Measurements from ENCODE around the gene ROPN1L.

Gene ROPN1L

GRCh38 chr5:10475931-10476676 is 34.4 kb downstream of the ROPN1L start:
- no peak overlapping the region for H3K14ac ChIP-seq (ENCODE audit: low read length)
- DNase-seq (ENCODE audit: low spot score) = no peak
- no peak overlapping the region for H3K18ac ChIP-seq (ENCODE audit: low read length)
- H3K27me3 ChIP-seq (ENCODE audit: control insufficient read depth in 3 of 3, insufficient read depth in 3 of 3, low read depth in 1 of 3, low read length in 3 of 3) = no peaks in the 10 kb centered on the region
- no peak overlapping the region for H2AFZ ChIP-seq (ENCODE audit: low read length)
- H3K9ac ChIP-seq (ENCODE audit: low read depth, low read length, poor library complexity) = no peak overlapping the region
- H3K23ac ChIP-seq (ENCODE audit: low read depth, low read length, poor library complexity) = no peak overlapping the region
- no peak overlapping the region for H2BK5ac ChIP-seq (ENCODE audit: low read length)
- no peaks in the 10 kb centered on the region for H3K79me1 ChIP-seq (ENCODE audit: low read depth, low read length)
- no peak overlapping the region for H4K8ac ChIP-seq (ENCODE audit: low read depth, low read length)
- H4K91ac ChIP-seq (ENCODE audit: low read depth, low read length, poor library complexity) = no peak overlapping the region
- no peak overlapping the region for H3K4me2 ChIP-seq (ENCODE audit: insufficient read depth, low read length, poor library complexity, severe bottlenecking)
- no CpG with 5 or more reads among the region's 12 CpGs for WGBS, 2 donors (ENCODE audit: extremely low coverage in 2 of 2, insufficient read length in 2 of 2, insufficient replicate concordance in 1 of 2)
- H2BK120ac ChIP-seq (ENCODE audit: low read depth, low read length) = no peak overlapping the region
- H2BK12ac ChIP-seq (ENCODE audit: low read length) = no peak overlapping the region
- H2BK15ac ChIP-seq (ENCODE audit: low read length) = no peak overlapping the region
- H3K9me3 ChIP-seq (replicated peaks in 1 of 2; ENCODE audit: control insufficient read depth in 2 of 2, insufficient read depth in 1 of 2, low read depth in 1 of 2, low read length in 2 of 2) = peaks cover 6 to 7% of the 10 kb centered on the region in 2 donors
- no peak overlapping the region for H2AK5ac ChIP-seq (ENCODE audit: low read depth, low read length)
- no peak overlapping the region for H3K4ac ChIP-seq (ENCODE audit: low read length)
- no peaks in the 10 kb centered on the region for H3K36me3 ChIP-seq (replicated peaks in 1 of 2; ENCODE audit: control insufficient read depth in 2 of 2, insufficient read depth in 2 of 2, low read length in 2 of 2)
- no peak overlapping the region for H3K27ac ChIP-seq (replicated peaks; ENCODE audit: low read length)
- H3K4me1 ChIP-seq (ENCODE audit: control insufficient read depth in 2 of 2, insufficient read depth in 1 of 2, low read depth in 1 of 2, low read length in 2 of 2) = no peaks in the 10 kb centered on the region
- H3K4me3 ChIP-seq (ENCODE audit: low read length in 2 of 2) = peak overlapping the region in 1 of 2 donors; percentile 15

- Histone ChIP-seq H3K4ac (ENCODE audit: low read length) (no peak overlapping the region), H2BK15ac (ENCODE audit: low read length) (no peak overlapping the region), H3K79me1 (ENCODE audit: low read depth, low read length) (no peaks in the 10 kb centered on the region), H3K9ac (ENCODE audit: low read depth, low read length, poor library complexity) (no peak overlapping the region), H3K27ac (replicated peaks; ENCODE audit: low read length) (no peak overlapping the region), H2BK5ac (ENCODE audit: low read length) (no peak overlapping the region), H2BK12ac (ENCODE audit: low read length) (no peak overlapping the region), H4K8ac (ENCODE audit: low read depth, low read length) (no peak overlapping the region), H2AFZ (ENCODE audit: low read length) (no peak overlapping the region), H3K4me1 (ENCODE audit: control insufficient read depth in 2 of 2, insufficient read depth in 1 of 2, low read depth in 1 of 2, low read length in 2 of 2) (peaks cover 0 to 2% of the 10 kb centered on the region in 2 donors), H4K91ac (ENCODE audit: low read depth, low read length, poor library complexity) (no peak overlapping the region), H3K36me3 (replicated peaks in 1 of 2; ENCODE audit: control insufficient read depth in 2 of 2, insufficient read depth in 2 of 2, low read length in 2 of 2) (no peaks in the 10 kb centered on the region), H3K4me2 (ENCODE audit: insufficient read depth, low read length, poor library complexity, severe bottlenecking) (no peak overlapping the region), H3K14ac (ENCODE audit: low read length) (no peak overlapping the region), H3K4me3 (ENCODE audit: low read length in 2 of 2) (no peak overlapping the region), H2BK120ac (ENCODE audit: low read depth, low read length) (no peak overlapping the region), H3K27me3 (ENCODE audit: control insufficient read depth in 3 of 3, insufficient read depth in 3 of 3, low read depth in 1 of 3, low read length in 3 of 3) (no peaks in the 10 kb centered on the region), H3K23ac (ENCODE audit: low read depth, low read length, poor library complexity) (no peak overlapping the region), H3K9me3 (replicated peaks in 1 of 2; ENCODE audit: control insufficient read depth in 2 of 2, insufficient read depth in 1 of 2, low read depth in 1 of 2, low read length in 2 of 2) (peaks cover 6 to 7% of the 10 kb centered on the region in 2 donors), H3K18ac (ENCODE audit: low read length) (no peak overlapping the region), H2AK5ac (ENCODE audit: low read depth, low read length) (no peak overlapping the region)
- no CpG with 5 or more reads among the region's 3 CpGs for WGBS, 2 donors (ENCODE audit: extremely low coverage in 2 of 2, insufficient read length in 2 of 2, insufficient replicate concordance in 1 of 2)
- no peak for DNase-seq (ENCODE audit: low spot score)
These were observed 35.2 kb downstream of the ROPN1L start for GRCh38 chr5:10476878-10477277.

GRCh38 chr5:10477943-10478342 is 36.3 kb downstream of the ROPN1L start:
- Histone ChIP-seq H3K79me1 (ENCODE audit: low read depth, low read length) (no peaks in the 10 kb centered on the region), H2BK120ac (ENCODE audit: low read depth, low read length) (no peak overlapping the region), H2BK5ac (ENCODE audit: low read length) (no peak overlapping the region), H3K23ac (ENCODE audit: low read depth, low read length, poor library complexity) (no peak overlapping the region), H3K9ac (ENCODE audit: low read depth, low read length, poor library complexity) (no peak overlapping the region), H3K27ac (replicated peaks; ENCODE audit: low read length) (no peak overlapping the region), H4K91ac (ENCODE audit: low read depth, low read length, poor library complexity) (no peak overlapping the region), H3K4me3 (ENCODE audit: low read length in 2 of 2) (no peak overlapping the region), H3K18ac (ENCODE audit: low read length) (no peak overlapping the region), H2BK12ac (ENCODE audit: low read length) (no peak overlapping the region), H2AFZ (ENCODE audit: low read length) (no peak overlapping the region), H3K4me1 (ENCODE audit: control insufficient read depth in 2 of 2, insufficient read depth in 1 of 2, low read depth in 1 of 2, low read length in 2 of 2) (peaks cover 0 to 2% of the 10 kb centered on the region in 2 donors), H3K9me3 (replicated peaks in 1 of 2; ENCODE audit: control insufficient read depth in 2 of 2, insufficient read depth in 1 of 2, low read depth in 1 of 2, low read length in 2 of 2) (peaks cover 6 to 7% of the 10 kb centered on the region in 2 donors), H2AK5ac (ENCODE audit: low read depth, low read length) (no peak overlapping the region), H3K27me3 (ENCODE audit: control insufficient read depth in 3 of 3, insufficient read depth in 3 of 3, low read depth in 1 of 3, low read length in 3 of 3) (peaks cover 0 to 3% (median 0%) of the 10 kb centered on the region in 3 experiments), H2BK15ac (ENCODE audit: low read length) (no peak overlapping the region), H3K36me3 (replicated peaks in 1 of 2; ENCODE audit: control insufficient read depth in 2 of 2, insufficient read depth in 2 of 2, low read length in 2 of 2) (no peaks in the 10 kb centered on the region), H3K4me2 (ENCODE audit: insufficient read depth, low read length, poor library complexity, severe bottlenecking) (no peak overlapping the region), H3K4ac (ENCODE audit: low read length) (no peak overlapping the region), H3K14ac (ENCODE audit: low read length) (no peak overlapping the region), H4K8ac (ENCODE audit: low read depth, low read length) (no peak overlapping the region)
- WGBS, 2 donors (ENCODE audit: extremely low coverage in 2 of 2, insufficient read length in 2 of 2, insufficient replicate concordance in 1 of 2) = no CpG with 5 or more reads among the region's 6 CpGs
- no peak for DNase-seq (ENCODE audit: low spot score)

- Histone ChIP-seq H4K8ac (ENCODE audit: low read depth, low read length) (no peak overlapping the region), H2AFZ (ENCODE audit: low read length) (no peak overlapping the region), H2BK12ac (ENCODE audit: low read length) (no peak overlapping the region), H3K79me1 (ENCODE audit: low read depth, low read length) (no peaks in the 10 kb centered on the region), H2BK5ac (ENCODE audit: low read length) (no peak overlapping the region), H3K9me3 (replicated peaks in 1 of 2; ENCODE audit: control insufficient read depth in 2 of 2, insufficient read depth in 1 of 2, low read depth in 1 of 2, low read length in 2 of 2) (peaks cover 6 to 7% of the 10 kb centered on the region in 2 donors), H4K91ac (ENCODE audit: low read depth, low read length, poor library complexity) (no peak overlapping the region), H3K27ac (replicated peaks; ENCODE audit: low read length) (no peak overlapping the region), H2AK5ac (ENCODE audit: low read depth, low read length) (no peak overlapping the region), H3K4ac (ENCODE audit: low read length) (no peak overlapping the region), H3K36me3 (replicated peaks in 1 of 2; ENCODE audit: control insufficient read depth in 2 of 2, insufficient read depth in 2 of 2, low read length in 2 of 2) (no peaks in the 10 kb centered on the region), H3K4me1 (ENCODE audit: control insufficient read depth in 2 of 2, insufficient read depth in 1 of 2, low read depth in 1 of 2, low read length in 2 of 2) (peaks cover 0 to 2% of the 10 kb centered on the region in 2 donors), H2BK120ac (ENCODE audit: low read depth, low read length) (no peak overlapping the region), H3K27me3 (ENCODE audit: control insufficient read depth in 3 of 3, insufficient read depth in 3 of 3, low read depth in 1 of 3, low read length in 3 of 3) (peaks cover 0 to 7% (median 0%) of the 10 kb centered on the region in 3 experiments), H3K18ac (ENCODE audit: low read length) (no peak overlapping the region), H3K4me2 (ENCODE audit: insufficient read depth, low read length, poor library complexity, severe bottlenecking) (no peak overlapping the region), H3K23ac (ENCODE audit: low read depth, low read length, poor library complexity) (no peak overlapping the region), H3K4me3 (ENCODE audit: low read length in 2 of 2) (no peak overlapping the region), H3K14ac (ENCODE audit: low read length) (no peak overlapping the region), H3K9ac (ENCODE audit: low read depth, low read length, poor library complexity) (no peak overlapping the region), H2BK15ac (ENCODE audit: low read length) (no peak overlapping the region)
- WGBS, 2 donors (ENCODE audit: extremely low coverage in 2 of 2, insufficient read length in 2 of 2, insufficient replicate concordance in 1 of 2) = no CpG with 5 or more reads among the region's 5 CpGs
- no peak for DNase-seq (ENCODE audit: low spot score)
These were observed 36.8 kb downstream of the ROPN1L start for GRCh38 chr5:10478436-10478835.
